B cell (primary cell): ENCODE results near the gene TRIM4.

Experiments used
- CTCF ChIP-seq: fragments of 200-600 bp; IDR thresholded peaks from one replicate; pipeline ENCODE4 v1.8.0; 2022; ENCODE audit warnings: antibody characterized with exemption, mild to moderate bottlenecking
- EZH2 ChIP-seq: IDR thresholded peaks from 2 replicates; pipeline ENCODE4 v1.6.1; 2012; ENCODE audit warnings: borderline replicate concordance, low read depth, mild to moderate bottlenecking, moderate library complexity, low read length; ENCODE audit not compliant: insufficient read depth, poor library complexity, severe bottlenecking

GRCh38 chr7:99860281-99861127 lies 58.8 kb downstream of the TRIM4 start:
- TF ChIP-seq CTCF (no peak), EZH2 (no peak)
